ENCODE measurements around the gene POLR2I. TPM values are rescaled to one million over a fixed set of nuclear protein-coding genes. Genes with fewer than 3 reads are reported as not detected.

POLR2I gene
- total and polyA plus RNA-seq, 9 of the 15 experiments (the other 6 are each of a cell fraction or from before 2014, with no cell fraction given): 28.0 to 283 (median 123) TPM

- ChIA-PET POLR2A (interaction anchor here (1.0 kb wide), 1 partner anchor 9 kb away, joined by 3 read pairs; the partner anchor contains the start of gene TBCB), CTCF (ENCODE audit: low intra/inter-chr PET ratio) (no interaction called here)
- Histone ChIP-seq H4K20me1 (replicated peaks; ENCODE audit: control insufficient read depth, insufficient read depth, low read length) (no peaks in the 10 kb centered on the region; the same call in 1 of the 2 replicates), H3K36me3 (ENCODE audit: control insufficient read depth, insufficient read depth, low read length) (peaks cover 56% of the 10 kb centered on the region), H2AFZ (ENCODE audit: low read depth, low read length) (no peak overlapping the region), H3K27me3 (ENCODE audit: control insufficient read depth in 2 of 2, insufficient read depth in 2 of 2, low read length in 2 of 2) (no peaks in the 10 kb centered on the region), H3K27ac (ENCODE audit: extremely low read depth, low read depth, low read length) (no peak overlapping the region), H3K4me1 (replicated peaks in 1 of 2; ENCODE audit: control insufficient read depth in 2 of 2, insufficient read depth in 2 of 2, low read length in 2 of 2) (peaks cover 15 to 45% of the 10 kb centered on the region in 2 experiments; a peak in 4 of 5 replicates), H3K9me3 (replicated peaks; ENCODE audit: control insufficient read depth, insufficient read depth, low read depth, low read length) (no peaks in the 10 kb centered on the region), H3K9me1 (ENCODE audit: control insufficient read depth, insufficient read depth, low read length) (peaks cover 8% of the 10 kb centered on the region), H3K9ac (ENCODE audit: insufficient read depth in 1 of 2, low read depth in 2 of 2, low read length in 2 of 2) (no peak overlapping the region), H3K4me2 (ENCODE audit: insufficient read depth, low read length) (no peak overlapping the region), H3K4me3 (no peak overlapping the region), H3K79me2 (ENCODE audit: control insufficient read depth, insufficient read depth, low read length) (no peaks in the 10 kb centered on the region)
- no peak for ATAC-seq
- no peak for DNase-seq (ENCODE audit: extremely low read depth in 1 of 4, low spot score in 3 of 4)
- TF ChIP-seq POLR2G (IDR thresholded peaks at IDR 0.05; ENCODE audit: low read depth, low read length) (peak; percentile 21; the same call in 1 of the 2 replicates), SRSF3 (IDR thresholded peaks at IDR 0.05; ENCODE audit: insufficient read depth, low read length) (no peak), MAZ (CRISPR knock-in tag; conservative IDR thresholded peaks at IDR 0.05 in 1 of 2, IDR thresholded peaks at IDR 0.05 in 1 of 2) (no peak), MXD1 (CRISPR knock-in tag; IDR thresholded peaks at IDR 0.05; ENCODE audit: borderline replicate concordance, poor library complexity, severe bottlenecking) (no peak), ATF1 (CRISPR knock-in tag; IDR thresholded peaks at IDR 0.05) (no peak), ATF1 (tag; IDR thresholded peaks at IDR 0.05) (no peak)
- in situ Hi-C loops (cut with MboI) (no loop called here), intact Hi-C loops (cut with micrococcal nuclease) (no loop called here)
- FAIRE-seq: no peak
- WGBS (ENCODE audit: insufficient coverage, low coverage, missing lambda C conversion rate): 75% methylated on average over 6 of the region's 6 CpGs
- BruUV-seq (replicated peaks): no TSS peak
Measured at GRCh38 chr19:36106441-36106840, 8.2 kb downstream of the POLR2I start.

All from K562 (cell line).